Measurements from ENCODE around the gene GLOD4.
"Not testable (repeated sequence)": the region's sequence is repeated elsewhere in the genome, so short reads cannot be mapped to it uniquely, and the experiment has no call there.

The GLOD4 gene

DNA sequence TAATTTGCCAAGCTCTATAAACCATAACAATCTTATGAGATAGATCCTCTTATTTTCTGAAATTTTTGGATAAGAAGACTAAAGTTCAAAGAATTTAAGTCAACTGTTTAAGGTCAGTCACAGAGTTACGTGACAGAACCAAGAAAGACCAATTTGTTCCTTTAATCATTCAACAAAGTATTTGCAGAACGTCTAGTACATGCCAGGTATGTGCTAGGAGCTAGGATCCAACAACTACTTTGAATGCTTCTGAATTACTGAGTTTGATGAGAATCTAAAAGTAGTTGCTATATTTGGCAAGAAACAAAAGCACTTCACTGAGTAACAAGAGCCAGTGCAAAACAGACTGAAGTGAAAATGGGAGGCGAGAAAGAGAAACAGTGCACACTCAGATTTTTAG, 15.0 kb downstream of the GLOD4 start:
- DNase-seq, result no peak

DNA sequence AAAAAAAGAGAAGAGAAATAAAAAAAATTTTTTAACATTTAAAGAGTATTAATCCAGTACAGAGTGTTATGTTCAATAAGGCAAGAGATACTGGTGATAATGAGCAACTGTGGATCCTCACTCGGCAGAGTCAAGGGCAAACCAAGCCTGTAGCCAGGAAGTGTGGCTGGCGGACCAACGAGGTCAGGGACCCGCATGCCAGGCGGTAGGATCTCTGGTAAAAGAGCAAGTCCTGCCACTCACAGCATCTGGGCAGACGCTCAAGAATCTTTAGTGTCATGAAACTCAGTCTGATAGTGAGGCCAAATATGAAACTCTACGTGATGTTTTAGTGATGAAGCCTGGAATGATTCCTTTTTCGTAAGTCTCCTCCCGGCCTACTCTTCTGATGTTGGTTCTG, 21.7 kb downstream of the GLOD4 start:
- no peak for DNase-seq

- DNase-seq, result no peak
Measured at GRCh38 chr17:759964-760363, 22.1 kb downstream of the GLOD4 start.

GRCh38 chr17:756010-756567, 26.0 kb downstream of the GLOD4 start:
- DNase-seq, result not testable (repeated sequence)

DNA sequence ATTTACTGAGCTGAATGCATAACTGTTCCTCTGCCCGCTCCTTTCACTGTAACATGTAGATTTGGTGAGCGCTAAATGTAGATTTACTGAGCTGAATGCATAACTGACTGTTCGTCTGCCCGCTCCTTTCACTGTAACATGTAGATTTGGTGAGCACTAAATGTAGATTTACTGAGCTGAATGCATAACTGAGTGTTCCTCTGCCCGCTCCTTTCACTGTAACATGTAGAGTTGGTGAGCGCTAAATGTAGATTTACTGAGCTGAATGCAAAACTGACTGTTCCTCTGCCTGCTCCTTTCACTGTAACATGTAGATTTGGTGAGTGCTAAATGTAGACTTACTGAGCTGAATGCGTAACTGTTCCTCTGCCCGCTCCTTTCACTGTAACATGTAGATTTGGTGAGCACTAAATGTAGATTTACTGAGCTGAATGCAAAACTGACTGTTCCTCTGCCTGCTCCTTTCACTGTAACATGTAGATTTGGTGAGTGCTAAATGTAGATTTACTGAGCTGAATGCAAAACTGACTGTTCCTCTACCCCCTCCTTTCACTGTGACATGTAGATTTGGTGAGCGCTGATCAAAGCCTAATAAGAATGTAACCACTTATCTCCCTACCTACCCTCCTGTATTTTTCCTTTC, 26.6 kb downstream of the GLOD4 start:
- not testable (repeated sequence) for DNase-seq

DNA sequence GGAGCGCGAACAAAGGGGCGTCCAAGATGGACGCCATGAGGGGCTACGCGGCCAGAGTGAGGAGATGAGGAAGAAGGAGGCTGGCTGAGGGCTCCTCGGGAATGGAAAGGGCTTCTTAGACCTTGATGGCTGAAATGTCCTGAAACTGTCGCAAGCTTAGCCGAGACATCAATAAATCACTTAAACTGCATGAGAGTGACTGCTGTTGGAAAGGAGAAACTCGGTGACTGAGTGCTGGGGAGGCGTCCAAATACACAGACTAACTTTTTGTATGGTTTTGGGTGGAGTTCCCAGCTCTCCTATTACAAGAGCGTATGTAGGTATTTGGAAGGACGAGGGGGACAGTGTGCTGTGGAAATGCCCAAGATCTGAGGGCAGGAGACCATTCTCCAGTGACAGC, 28.7 kb downstream of the GLOD4 start:
- DNase-seq, result no peak

DNA sequence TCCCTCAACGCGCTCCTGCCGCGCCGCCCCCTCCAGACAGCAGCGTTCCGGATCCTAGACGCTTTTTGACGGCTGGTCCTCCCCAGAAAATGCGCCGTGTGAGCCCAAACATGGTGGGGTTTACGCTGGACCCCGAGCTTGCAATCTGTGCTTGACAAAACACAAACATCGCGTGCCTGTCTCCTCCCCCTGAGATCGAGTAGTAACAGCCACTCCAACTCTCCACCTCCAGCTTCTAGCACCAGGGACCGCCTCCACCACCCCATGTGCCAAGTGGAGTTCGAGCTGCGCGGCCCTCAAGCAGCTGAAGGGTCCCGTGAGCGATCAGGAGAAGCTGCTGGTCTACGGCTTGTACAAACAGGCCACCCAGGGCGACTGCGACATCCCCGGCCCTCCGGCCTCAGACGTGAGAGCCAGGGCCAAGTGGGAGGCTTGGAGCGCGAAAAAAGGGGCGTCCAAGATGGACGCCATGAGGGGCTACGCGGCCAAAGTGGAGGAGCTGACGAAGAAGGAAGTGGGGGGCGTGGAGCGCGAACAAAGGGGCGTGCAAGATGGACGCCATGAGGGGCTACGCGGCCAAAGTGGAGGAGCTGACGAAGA, 29.4 kb downstream of the GLOD4 start:
- peak; percentile 76 for DNase-seq

GRCh38 chr17:752002-752619, 30.0 kb downstream of the GLOD4 start, which contains the start of gene GEMIN4:
GEMIN4 (minus strand) TSS chr17:752264; CDS start chr17:752142, 122 bp downstream.
- peak; percentile 96 for DNase-seq

DNA sequence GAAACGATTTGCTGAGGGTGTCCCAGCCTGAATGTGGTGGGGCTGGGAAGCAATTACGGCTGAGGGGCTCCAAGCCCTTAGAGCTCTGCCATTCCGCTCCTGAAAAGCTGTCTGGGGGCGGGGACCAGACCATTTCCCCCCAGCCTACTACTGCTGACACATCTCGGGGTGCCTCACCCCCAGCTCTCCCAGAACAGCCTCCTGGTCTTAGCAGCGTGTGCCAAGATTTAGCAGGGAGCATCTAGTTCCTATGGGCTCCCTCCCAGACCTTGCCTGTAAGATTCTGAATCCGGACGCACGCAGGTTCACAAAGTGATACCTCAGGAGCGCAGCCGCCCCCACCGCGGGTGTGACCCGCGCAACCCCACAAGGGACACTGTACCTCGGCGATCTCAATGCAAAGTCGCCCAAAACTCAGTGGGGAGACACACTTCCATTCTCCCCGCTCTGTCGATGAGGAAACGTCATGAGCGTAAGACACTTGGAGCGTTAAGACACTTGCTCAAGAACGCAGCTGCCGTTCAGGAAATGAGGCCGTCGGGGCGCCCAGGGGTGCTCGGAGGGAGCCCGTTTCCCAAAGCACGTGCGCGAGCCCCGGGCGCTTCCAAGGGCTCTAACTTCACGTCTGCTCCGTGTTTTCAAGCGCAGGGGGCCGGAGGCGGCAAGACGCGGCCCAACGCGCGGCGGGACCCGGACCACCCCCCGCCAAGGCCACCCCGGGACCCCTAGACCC, 30.6 kb downstream of the GLOD4 start:
- peak; percentile 78 for DNase-seq

GRCh38 chr17:750431-751037, 31.5 kb downstream of the GLOD4 start:
- DNase-seq, result no peak

DNA sequence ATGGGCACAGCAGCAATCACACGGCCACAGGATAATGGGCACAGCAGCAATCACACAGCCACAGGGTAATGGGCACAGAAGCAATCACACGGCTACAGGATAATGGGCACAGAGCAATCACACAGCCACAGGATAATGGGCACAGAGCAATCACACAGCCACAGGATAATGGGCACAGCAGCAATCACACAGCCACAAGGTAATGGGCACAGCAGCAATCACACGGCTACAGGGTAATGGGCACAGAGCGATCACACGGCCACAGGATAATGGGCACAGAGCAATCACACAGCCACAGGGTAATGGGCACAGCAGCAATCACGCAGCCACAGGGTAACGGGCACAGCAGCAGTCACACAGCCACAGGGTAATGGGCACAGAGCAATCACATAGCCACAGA, 32.7 kb downstream of the GLOD4 start:
- DNase-seq, result not testable (repeated sequence)

DNA sequence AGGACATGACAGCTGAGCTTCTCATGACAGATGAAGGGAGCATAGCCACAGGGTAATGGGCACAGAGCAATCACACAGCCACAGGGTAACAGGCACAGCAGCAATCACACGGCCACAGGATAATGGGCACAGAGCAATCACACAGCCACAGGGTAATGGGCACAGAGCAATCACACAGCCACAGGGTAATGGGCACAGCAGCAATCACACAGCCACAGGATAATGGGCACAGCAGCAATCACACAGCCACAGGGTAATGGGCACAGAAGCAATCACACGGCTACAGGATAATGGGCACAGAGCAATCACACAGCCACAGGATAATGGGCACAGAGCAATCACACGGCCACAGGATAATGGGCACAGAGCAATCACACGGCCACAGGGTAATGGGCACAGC, 33.5 kb downstream of the GLOD4 start:
- not testable (repeated sequence) for DNase-seq

- DNase-seq, result no peak
Measured at GRCh38 chr17:746783-747629, 35.1 kb downstream of the GLOD4 start.

DNA sequence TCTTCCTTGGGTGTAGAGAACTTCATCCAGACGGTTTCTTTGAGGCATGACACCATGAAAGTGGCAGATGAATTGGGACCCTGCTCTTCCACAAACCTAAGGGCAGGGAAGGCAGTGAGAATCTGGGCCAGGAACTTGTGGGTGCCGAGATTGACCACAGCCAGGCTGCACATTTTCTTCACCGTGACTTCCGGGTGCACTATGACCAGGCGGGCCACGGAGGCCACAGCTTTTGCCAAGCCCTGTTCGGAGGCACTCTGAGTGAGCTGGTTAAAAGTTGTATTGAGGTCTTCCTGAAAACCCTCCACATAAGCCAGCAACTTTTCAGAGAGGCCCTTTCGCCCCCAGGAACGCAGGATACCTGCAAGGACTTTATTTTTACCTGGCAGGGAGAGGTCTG, 35.9 kb downstream of the GLOD4 start:
- DNase-seq, result no peak

- no peak for DNase-seq
Measured at GRCh38 chr17:745406-745805, 36.7 kb downstream of the GLOD4 start.

DNA sequence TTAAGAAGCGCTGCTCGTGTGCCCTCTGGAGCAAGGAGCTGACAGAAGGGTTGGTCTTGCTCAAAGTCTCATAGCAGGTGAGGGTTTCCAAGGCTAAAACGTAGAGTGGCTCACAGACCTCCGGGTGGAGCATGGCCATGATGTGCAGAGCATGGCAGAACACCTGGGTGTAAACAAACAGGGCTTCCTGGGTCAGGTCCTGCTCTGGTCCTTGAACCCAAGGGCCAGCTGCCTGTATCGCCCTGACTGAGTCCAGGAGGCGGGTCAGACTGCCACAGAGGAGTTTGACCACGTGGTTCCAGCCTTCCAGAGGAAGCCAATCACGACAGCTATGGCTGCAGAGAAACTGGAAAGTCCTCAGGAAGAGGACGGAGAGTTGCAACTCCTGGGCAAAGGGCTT, 37.1 kb downstream of the GLOD4 start:
- DNase-seq, result no peak

GRCh38 chr17:743139-743538, 38.9 kb downstream of the GLOD4 start:
- DNase-seq, result no peak

GRCh38 chr17:742147-742793, 39.8 kb downstream of the GLOD4 start:
- no peak for DNase-seq

DNA sequence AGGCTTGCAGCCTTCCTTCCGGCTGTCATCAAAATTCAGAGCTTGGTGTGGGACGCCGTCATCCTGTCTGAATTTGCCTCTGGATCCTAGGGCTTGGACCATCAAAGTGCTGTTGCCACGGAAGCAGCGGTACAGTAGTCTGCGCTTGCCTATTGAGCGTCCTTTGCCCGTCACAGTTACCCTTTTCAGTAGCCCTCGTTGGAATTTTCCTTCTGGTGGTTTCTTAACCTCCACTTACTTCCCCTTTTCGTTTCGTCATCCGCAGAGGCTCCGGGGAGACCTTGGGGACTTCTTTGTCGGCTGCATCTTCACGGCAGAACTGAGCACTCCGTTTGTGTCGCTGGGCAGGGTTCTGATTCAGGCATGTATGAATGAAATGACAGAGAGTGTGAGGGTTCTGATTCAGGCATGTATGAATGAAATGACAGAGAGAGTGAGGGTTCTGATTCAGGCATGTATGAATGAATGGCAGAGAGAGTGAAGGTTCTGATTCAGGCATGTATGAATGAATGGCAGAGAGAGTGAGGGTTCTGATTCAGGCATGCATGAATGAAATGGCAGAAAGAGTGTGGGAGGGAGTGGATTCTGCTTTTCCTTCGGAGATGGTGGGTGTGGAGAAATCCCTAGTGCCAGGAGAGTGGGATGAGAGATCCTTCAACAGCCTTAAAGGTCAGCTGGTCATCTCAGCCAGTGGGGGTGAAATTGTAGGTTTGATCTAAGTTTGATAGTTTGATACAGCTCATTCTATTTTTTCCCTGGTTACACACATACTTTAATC, 41.7 kb downstream of the GLOD4 start:
- peak; percentile 91 for DNase-seq

DNA sequence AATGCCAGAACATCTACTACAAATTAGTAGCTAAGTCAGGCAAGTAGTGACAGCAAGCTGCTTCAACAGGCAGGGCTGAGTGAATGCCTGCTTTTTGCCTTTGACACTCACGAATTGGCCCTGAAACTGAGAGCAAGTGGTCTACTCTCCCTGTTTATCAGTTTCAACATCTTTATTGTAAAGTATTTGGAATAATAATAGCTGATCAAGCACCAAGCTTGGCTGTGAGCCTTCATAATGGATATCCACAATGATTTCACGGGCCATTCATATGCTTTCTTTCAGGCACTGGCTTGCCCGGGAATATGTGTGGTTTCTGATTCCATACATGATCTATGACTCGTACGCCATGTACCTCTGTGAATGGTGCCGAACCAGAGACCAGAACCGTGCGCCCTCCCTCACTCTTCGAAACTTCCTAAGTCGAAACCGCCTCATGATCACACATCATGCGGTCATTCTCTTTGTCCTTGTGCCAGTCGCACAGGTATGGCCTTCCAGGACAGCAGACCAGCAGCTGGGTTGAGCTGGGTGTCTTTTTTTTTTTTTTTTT, 44.4 kb downstream of the GLOD4 start:
- DNase-seq, result no peak

Data from hematopoietic multipotent progenitor cell treated with erythropoietin and hydrocortisone succinate and interleukin-3 and kit ligand, for 4 days (in vitro differentiated cells).